HG03342 (cell line): ENCODE measurements around the gene TULP4.
A peak's percentile ranks its signal among the peaks of the same experiment; 100 is the strongest.
"Not testable (repeated sequence)": the region's sequence is repeated elsewhere in the genome, so short reads cannot be mapped to it uniquely, and the experiment has no call there.

ENCODE experiments used
- ATAC-seq: cut with Tn5 transposase; IDR thresholded peaks from one replicate; pipeline ENCODE4 v1.9.1; 2021; ENCODE audit warnings: mild to moderate bottlenecking, moderate library complexity; ENCODE audit not compliant: unreplicated experiment

TULP4 gene

DNA sequence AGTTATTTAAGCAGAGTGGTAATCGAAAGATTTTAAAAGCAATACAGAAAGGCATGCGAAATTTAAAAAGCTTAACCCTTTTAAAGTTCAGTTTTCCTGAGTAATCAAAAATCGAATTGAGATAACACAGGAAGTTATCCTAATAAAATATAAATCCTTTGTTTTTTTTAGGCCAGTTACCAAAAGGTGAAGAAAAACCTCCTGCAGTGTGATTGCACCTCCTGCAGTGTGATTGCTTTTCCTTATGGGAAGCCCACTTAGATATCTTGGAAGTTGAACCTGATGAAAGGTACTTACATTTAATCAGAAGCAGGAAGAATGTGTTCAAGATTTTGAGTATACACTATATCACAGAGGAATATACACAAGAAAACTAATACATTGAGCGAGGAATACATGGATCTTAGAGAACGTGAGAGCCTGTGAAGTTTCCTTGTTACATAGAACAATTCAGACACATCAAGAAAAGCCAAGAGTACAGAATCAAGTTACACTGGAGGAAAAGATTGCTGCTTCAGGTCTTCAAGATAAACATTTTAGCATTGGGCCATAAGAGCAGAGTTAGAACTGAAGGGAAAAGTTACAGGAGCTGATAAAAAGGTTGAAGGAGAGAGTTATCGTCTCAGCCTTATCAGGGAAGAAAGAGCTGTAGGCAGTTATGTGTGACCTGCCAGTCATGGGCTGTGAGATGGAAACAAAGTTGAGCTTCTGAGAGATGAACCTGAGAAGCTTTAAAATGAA, 240.0 kb downstream of the TULP4 start:
- ATAC-seq = no peak

DNA sequence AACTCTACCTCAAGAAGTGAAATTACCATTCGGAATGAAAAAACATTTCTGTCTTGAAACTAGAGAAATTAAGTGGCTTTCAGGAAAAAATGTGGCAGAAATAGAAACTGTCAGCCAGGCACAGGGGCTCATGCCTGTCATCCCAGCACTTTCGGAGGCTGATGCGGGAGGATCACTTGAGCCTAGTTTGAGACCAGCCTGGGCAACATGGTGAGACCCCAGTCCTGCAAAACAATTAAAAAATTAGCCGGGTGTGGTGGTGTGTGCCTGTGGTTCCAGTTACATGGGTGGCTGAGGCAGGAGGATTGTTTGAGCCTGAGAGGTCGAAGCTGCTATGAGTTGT, 240.5 kb downstream of the TULP4 start:
- no peak for ATAC-seq

DNA sequence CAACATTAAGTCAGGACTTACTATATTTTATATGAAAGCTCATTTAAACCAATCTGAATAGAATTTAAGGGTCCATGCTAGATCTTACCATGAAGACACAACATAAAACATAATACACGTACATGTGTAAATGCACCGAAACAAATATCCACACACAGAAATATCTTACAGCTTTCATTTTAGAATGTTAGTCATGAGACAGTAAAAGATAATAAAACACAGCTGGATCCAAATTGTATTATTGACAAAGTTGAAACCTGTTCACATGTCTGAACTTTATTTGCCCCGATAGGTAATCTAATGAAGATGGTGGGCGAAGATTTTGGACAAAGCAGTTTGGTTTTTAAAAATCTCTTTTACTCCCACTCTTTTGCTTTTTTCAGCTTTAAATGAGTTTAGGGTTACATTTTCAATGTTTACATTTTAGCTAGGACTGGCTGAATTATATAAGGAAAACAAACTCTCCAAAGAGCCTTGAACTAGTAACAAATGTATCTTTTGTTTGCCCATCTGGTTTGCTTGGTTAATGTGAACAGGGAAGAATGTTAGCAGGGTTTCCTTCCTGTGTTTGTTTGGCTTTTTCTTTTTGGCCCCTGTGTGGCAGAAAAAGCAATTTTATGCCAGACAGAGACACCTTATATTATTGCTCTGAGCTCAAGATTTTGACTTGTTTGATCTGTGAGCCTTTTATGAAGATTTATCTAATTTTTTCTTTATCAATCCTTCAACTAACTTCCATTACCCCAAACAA, 242.5 kb downstream of the TULP4 start:
- ATAC-seq = no peak

DNA sequence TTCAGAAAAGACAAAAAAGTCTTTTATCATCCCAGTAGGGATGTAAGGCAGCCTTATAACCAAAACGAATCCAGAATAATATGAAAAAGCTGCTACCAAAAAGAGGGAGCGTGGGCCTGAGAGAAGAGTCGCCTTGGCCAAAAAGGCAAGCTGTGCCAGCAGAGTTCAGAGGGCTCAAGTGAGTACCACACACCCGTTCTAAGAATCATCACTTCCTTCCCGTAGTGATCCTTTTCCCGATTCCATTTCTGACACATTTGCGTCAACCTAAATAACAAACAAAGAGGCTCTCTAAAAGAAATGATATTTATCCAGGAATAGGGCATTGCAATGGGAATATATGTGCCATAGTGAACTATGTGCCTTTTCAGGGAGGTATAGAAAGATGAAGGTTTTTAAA, 243.8 kb downstream of the TULP4 start:
- no peak for ATAC-seq

DNA sequence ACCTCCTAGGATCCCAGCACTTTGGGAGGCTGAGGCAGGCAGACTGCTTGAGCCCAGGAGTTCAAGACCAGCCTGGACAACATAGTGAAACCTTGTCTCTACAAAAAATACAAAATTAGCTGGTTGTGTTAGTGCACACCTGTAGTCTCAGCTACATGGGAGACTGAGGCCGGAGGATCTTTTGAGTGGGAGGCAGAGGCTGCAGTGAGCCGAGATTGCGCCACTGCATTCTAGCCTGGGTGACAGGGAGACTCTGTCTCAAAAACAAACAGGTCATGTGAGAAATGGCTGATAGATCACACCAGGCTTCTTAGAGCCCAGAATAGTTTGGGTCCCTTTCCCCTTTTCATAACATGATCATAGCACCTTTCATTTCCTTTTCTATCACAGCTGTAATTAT, 244.8 kb downstream of the TULP4 start:
- ATAC-seq = not testable (repeated sequence)

DNA sequence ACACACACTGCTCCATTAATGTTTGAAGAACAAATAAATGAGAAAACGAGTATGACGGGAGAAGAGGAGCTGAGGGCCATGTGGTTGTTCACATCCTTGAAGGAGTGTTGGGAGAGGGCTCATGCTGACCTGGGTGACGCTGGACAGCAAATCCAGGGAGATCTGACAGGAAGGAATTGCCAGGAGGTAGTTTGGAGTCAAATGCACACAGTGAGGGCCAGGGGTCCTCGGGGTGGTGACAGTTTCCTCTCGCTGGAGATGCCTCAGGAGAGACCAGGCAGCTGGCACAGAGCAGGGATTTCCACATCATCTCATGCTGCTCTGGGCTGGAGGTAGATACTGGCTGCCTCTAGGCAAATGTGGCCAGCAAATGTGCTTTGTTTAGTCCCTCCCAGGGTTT, 245.7 kb downstream of the TULP4 start:
- no peak for ATAC-seq

DNA sequence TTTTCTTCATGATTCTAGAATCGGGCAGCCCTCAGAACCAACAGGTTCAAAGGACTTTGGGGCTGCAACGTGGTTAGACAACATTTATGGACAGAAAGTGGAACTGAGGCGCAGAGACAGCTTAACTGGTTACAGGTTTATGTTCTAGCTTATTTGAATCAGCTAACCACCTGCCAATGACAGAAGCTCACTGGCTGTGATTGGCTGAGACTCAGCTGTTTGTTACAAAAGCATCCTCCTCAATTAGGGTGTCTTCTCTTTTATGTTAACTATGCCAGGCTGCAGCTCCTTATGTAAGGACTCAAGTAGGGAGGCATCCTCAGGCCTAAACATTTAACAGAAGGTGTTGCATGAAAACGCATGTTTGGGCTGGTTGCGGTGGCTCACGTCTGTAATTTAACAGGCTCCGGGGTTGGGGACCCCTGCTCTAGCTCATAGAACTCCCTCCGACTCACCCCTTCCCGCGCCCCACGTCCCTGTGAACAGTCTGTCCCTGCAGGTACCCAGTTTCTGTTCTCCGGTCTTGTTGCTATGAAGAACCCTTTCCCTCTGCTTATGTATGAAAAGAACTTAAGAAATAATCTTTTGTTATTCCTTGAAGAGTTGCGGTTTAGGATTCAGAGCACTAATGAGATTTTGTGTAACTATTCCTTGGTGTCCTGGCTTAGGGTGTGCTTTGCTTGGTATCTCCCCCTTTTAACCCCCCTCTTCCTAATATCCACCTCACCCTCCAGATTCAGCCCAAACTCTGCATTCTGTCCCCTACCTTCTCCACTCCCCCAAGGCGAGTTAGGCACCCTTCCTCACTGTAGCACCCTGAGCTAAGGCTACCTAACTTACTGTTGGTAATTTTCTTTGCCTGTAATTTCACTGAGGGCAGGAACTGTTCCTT, 246.4 kb downstream of the TULP4 start:
- no peak for ATAC-seq

DNA sequence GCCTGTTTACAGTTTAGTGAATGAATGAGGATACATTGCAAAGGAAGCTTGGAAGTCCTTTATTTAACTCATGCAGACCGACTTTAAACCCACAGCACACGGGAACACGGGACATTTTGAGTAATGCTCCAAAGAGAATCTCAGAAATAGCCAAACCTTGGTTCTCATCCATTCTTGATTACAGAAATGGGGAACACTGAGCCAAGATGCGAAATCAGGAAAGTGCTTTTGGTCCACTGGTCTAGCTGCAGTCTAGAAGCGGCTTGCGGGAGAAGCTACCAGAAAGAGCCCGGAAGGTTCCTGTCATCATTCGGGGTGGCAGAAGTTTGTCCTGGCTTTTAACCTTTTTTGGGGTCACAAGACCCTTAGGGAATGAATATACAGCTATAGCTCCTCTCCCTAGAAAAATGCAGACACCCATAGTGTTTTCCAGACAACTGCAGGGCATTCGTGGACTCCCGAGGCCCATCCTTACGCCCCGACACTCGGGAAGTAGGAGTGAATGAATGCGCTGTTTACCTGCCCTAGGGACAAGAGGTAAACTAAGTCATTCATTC, 247.2 kb downstream of the TULP4 start:
- ATAC-seq = no peak

DNA sequence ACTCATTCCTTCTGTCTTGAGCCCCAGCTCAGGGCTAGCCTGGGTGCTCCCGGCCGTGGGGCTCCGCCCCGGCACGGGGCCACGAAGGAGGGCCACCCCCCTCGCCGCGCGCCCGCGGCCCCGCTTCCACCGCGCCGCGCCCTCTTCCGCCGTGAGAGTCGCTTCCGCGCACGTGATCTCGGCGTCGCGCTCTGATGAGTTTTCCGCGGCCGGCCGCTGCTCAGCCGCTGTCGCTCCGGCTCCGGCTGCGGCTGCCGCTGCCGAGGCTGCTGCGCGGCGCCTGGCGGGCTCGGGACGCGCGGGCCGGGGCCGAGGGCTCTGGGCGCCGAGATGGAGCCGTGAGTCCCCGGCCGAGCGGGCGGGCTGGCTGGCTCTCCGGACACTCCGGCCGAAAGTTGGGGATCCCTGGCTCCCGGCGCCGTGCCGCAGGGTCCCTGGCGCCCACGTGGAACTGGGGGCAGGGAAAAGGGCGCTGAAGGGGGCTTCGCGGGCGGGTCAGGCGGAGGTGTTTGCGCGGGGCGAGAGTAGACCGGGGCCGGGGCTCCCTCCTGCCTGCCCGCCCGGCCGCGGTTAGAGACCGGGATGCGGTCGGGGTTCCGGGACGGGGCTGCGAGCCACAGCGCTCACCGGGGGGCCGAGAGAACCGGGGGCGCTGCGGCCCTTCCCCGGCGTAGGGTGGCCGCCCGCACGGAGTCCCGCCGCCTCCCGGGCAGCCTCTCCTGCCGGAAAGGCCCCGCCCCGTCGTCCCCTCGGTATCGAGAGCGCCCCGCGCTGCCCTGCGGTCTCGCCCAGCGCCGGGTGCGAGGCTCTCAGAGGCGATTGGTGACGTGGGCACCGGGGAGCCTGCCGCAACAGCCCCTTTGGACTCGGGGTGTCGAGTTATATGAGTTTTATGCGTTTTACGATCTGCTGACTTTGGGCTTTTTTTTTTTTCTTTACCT, 247.9 kb downstream of the TULP4 start, which contains the start of gene TMEM181:
Gene TMEM181, plus strand, starts transcription at position 197 of the 941 bp plus-strand sequence. Its CDS starts 134 bp downstream, at position 331.
- peak; percentile 86 for ATAC-seq

DNA sequence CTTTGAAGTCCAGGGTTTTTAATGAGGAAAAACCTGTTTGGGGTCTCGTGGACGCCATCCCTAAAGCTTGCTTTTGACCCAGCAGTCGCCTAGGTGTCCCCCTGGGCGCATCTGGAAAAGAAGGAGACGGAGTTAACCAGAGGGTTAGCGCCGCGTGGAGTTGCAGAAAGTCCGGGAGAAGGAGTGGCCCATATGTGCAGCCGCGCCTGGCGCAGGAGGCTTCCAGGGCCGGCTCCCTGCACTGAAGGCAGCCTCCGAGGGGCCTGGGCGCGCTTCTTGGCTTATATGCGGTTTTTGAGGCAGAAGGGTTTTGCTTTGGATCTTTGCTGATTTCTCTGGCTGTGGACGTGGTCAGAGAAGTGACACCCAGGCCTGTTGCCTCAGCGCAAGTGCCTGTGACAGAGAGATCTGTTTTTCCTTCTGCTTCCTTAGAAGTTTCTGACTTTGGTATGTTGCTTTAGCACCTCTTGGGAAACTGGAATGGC, 248.6 kb downstream of the TULP4 start:
- ATAC-seq = no peak
